ENCODE data around the gene RPRD1B. TPM values are rescaled to one million over a fixed set of nuclear protein-coding genes. Genes with fewer than 3 reads are reported as not detected.

The RPRD1B gene
- total and polyA plus RNA-seq, 2 of the 4 experiments (the other 2 are of a cell fraction): 8.4 to 9.9 TPM

- Histone ChIP-seq H2BK20ac (ENCODE audit: low read depth, low read length) (no peak overlapping the region), H3K36me3 (ENCODE audit: control insufficient read depth, insufficient read depth, low read length) (peaks cover 13% of the 10 kb centered on the region), H3K27ac (ENCODE audit: insufficient read depth, low read length) (no peak overlapping the region), H2AFZ (replicated peaks; ENCODE audit: low read length, poor library complexity) (no peak overlapping the region), H2AK9ac (replicated peaks; ENCODE audit: low read depth, low read length, poor library complexity) (no peak overlapping the region), H3K9me1 (ENCODE audit: insufficient read depth, low read length) (0 out of 2 replicates have a peak, but pooled peaks cover 5% of the 10 kb centered on the region), H3K4ac (ENCODE audit: low read depth, low read length) (no peak overlapping the region), H4K8ac (ENCODE audit: low read depth in 2 of 2, low read length in 2 of 2) (no peak overlapping the region), H3K4me3 (ENCODE audit: insufficient read depth, low read depth, low read length) (no peak overlapping the region), H3K4me2 (ENCODE audit: low read depth, low read length) (no peak overlapping the region), H2BK120ac (ENCODE audit: low read depth, low read length) (no peak overlapping the region), H3K79me1 (ENCODE audit: low read depth in 1 of 2, low read length in 2 of 2) (peaks cover 31 to 64% of the 10 kb centered on the region in 2 experiments; a peak in 3 of 4 replicates), H2BK15ac (ENCODE audit: low read depth, low read length) (no peak overlapping the region), H3K14ac (replicated peaks; ENCODE audit: low read depth, low read length) (no peak overlapping the region), H4K5ac (ENCODE audit: low read depth, low read length) (no peak overlapping the region), H3K27me3 (ENCODE audit: control insufficient read depth, insufficient read depth, low read length) (no peaks in the 10 kb centered on the region), H2AK5ac (ENCODE audit: low read depth, low read length) (no peak overlapping the region), H3K9ac (ENCODE audit: low read depth, low read length) (no peak overlapping the region), H3K23ac (ENCODE audit: low read depth, low read length) (no peak overlapping the region; the same call in 1 of the 2 replicates), H2BK5ac (ENCODE audit: low read depth, low read length, poor library complexity, severe bottlenecking) (no peak overlapping the region), H3K18ac (ENCODE audit: low read depth, low read length) (no peak overlapping the region), H3K4me1 (ENCODE audit: control insufficient read depth, insufficient read depth, low read length) (peaks cover 3% of the 10 kb centered on the region), H4K91ac (ENCODE audit: insufficient read depth, low read depth, low read length) (no peak overlapping the region), H3K9me3 (ENCODE audit: control insufficient read depth, insufficient read depth, low read length) (no peaks in the 10 kb centered on the region), H4K20me1 (ENCODE audit: insufficient read depth, low read length) (peaks cover 19% of the 10 kb centered on the region), H3K56ac (ENCODE audit: extremely low read depth, insufficient read depth, low read length) (no peak overlapping the region)
- BruUV-seq (replicated peaks): no TSS peak
- DNase-seq (no peak), ATAC-seq (ENCODE audit: low read depth) (no peak)
- TF ChIP-seq MAZ (IDR thresholded peaks at IDR 0.05; ENCODE audit: borderline replicate concordance, low read depth, low read length): no peak
- no peak for TF ChIP-seq CEBPB (IDR thresholded peaks at IDR 0.05; ENCODE audit: low read depth, low read length)
- no peak for TF ChIP-seq CHD1 (IDR thresholded peaks at IDR 0.05; ENCODE audit: low read depth, low read length)
- TF ChIP-seq USF2 (IDR thresholded peaks at IDR 0.05; ENCODE audit: low read depth, low read length): no peak
- TF ChIP-seq CTCF (conservative IDR thresholded peaks at IDR 0.05; ENCODE audit: low read depth, low read length): no peak
- no peak for TF ChIP-seq SMC3 (IDR thresholded peaks at IDR 0.05; ENCODE audit: low read depth, low read length)
- no peak for TF ChIP-seq BHLHE40 (IDR thresholded peaks at IDR 0.05; ENCODE audit: low read depth, low read length)
- TF ChIP-seq NFE2L2 (IDR thresholded peaks at IDR 0.05; ENCODE audit: low read depth, low read length): no peak
- in situ Hi-C loops (cut with MboI; ENCODE audit: low sequenced_read_pairs) (loop anchor here (10.0 kb wide), 2 partner anchors 362 to 488 kb away; no protein-coding TSS in a partner anchor), intact Hi-C loops (cut with micrococcal nuclease) (no loop called here), dilution Hi-C loops (cut with HindIII; ENCODE audit: low sequenced_read_pairs, unreplicated experiment) (no loop called here)
- no CpG with 5 or more reads among the region's 2 CpGs for whole genome bisulfite sequencing, 2 experiments (ENCODE audit: extremely low coverage in 2 of 2, insufficient read length in 1 of 2)
- POLR2A ChIA-PET (ENCODE audit: unreplicated experiment): no interaction called here
- CTCF ChIA-PET: no interaction called here
These were observed 19.3 kb downstream of the RPRD1B start for GRCh38 chr20:38052870-38053269.

All from IMR-90 (cell line).